Measurements from ENCODE around the gene POLR2F.

DNA sequence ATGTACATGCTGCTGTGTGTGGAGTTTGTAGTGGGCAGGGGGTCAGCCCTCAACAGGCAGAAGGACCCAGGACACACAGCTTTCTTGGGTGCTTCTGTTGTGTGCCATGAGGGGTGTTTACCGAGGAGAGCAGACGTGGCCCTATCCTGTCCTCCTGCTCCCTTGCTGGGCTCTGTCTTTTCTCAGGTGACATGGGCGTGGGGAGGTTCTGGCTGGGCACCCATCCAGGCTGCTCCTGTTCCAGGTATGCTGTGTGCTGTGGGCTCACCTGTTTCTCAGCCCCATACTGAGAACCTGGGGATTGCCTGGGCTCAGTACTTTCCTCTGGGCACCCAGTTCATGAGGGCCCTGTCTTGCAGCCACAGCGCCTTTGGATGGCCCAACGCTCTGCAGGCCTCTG lies 24.1 kb upstream of the POLR2F start:
- TF ChIP-seq, protein P1, sequence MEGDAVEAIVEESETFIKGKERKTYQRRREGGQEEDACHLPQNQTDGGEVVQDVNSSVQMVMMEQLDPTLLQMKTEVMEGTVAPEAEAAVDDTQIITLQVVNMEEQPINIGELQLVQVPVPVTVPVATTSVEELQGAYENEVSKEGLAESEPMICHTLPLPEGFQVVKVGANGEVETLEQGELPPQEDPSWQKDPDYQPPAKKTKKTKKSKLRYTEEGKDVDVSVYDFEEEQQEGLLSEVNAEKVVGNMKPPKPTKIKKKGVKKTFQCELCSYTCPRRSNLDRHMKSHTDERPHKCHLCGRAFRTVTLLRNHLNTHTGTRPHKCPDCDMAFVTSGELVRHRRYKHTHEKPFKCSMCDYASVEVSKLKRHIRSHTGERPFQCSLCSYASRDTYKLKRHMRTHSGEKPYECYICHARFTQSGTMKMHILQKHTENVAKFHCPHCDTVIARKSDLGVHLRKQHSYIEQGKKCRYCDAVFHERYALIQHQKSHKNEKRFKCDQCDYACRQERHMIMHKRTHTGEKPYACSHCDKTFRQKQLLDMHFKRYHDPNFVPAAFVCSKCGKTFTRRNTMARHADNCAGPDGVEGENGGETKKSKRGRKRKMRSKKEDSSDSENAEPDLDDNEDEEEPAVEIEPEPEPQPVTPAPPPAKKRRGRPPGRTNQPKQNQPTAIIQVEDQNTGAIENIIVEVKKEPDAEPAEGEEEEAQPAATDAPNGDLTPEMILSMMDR (conservative IDR thresholded peaks at IDR 0.05; ENCODE audit: low read depth, low read length): no peak
- no peak for TF ChIP-seq EZH2 (IDR thresholded peaks at IDR 0.05; ENCODE audit: borderline replicate concordance, low read depth, low read length, poor library complexity, severe bottlenecking)
